ENCODE measurements around the gene HNF4A. TPM values are rescaled to one million over a fixed set of nuclear protein-coding genes. Genes with fewer than 3 reads are reported as not detected.

The HNF4A gene
- total RNA-seq, 3 donors from 2014 or later (not counting 1 experiment from before 2014, with no cell fraction given) = not detected

- Histone ChIP-seq H3K4me3 (ENCODE audit: low read length) (no peak overlapping the region), H3K27ac (ENCODE audit: low read length) (no peak overlapping the region), H3K36me3 (ENCODE audit: control insufficient read depth, insufficient read depth, low read length) (no peaks in the 10 kb centered on the region), H3K4me1 (ENCODE audit: control insufficient read depth, insufficient read depth, low read length) (no peaks in the 10 kb centered on the region), H3K9me3 (ENCODE audit: control insufficient read depth, insufficient read depth, low read length) (no peaks in the 10 kb centered on the region), H3K27me3 (ENCODE audit: control insufficient read depth, insufficient read depth, low read length) (no peaks in the 10 kb centered on the region)
- no peak for ATAC-seq
- H3K36me3 Mint-ChIP-seq = no peaks in the 10 kb centered on the region
- intact Hi-C loops (cut with micrococcal nuclease) = no loop called here
- H3K4me1 Mint-ChIP-seq = no peaks in the 10 kb centered on the region
- H3K4me3 Mint-ChIP-seq = no peak overlapping the region
- no peak overlapping the region for H3K27ac Mint-ChIP-seq
- H3K9me3 Mint-ChIP-seq = no peaks in the 10 kb centered on the region
- no peak for DNase-seq
- TF ChIP-seq CTCF (IDR thresholded peaks at IDR 0.05) = no peak
- H3K27me3 Mint-ChIP-seq (ENCODE audit: low read depth in 2 of 2) = peaks cover 11 to 17% of the 10 kb centered on the region in 2 donors
- 43% methylated on average over 15 of the region's 15 CpGs for WGBS (ENCODE audit: insufficient coverage)
Measured at GRCh38 chr20:44336086-44336485, 19.4 kb upstream of the HNF4A start.

GRCh38 chr20:44336725-44337380, 18.6 kb upstream of the HNF4A start, which contains the start of gene R3HDML:
TSS of gene R3HDML (plus strand) at chr20:44337043. CDS start at chr20:44337158, 115 bp downstream.
- no peaks in the 10 kb centered on the region for H3K9me3 Mint-ChIP-seq
- H3K4me3 Mint-ChIP-seq = no peak within 1 kb of the TSS
- no peak within 1 kb of the TSS for H3K27ac Mint-ChIP-seq
- peaks cover 5 to 15% of the 10 kb centered on the region in 2 donors for H3K27me3 Mint-ChIP-seq (ENCODE audit: low read depth in 2 of 2)
- ATAC-seq = no peak
- Histone ChIP-seq H3K27me3 (ENCODE audit: control insufficient read depth, insufficient read depth, low read length) (no peaks in the 10 kb centered on the region), H3K4me1 (ENCODE audit: control insufficient read depth, insufficient read depth, low read length) (no peaks in the 10 kb centered on the region), H3K4me3 (ENCODE audit: low read length) (no peak within 1 kb of the TSS), H3K36me3 (ENCODE audit: control insufficient read depth, insufficient read depth, low read length) (no peaks in the 10 kb centered on the region), H3K27ac (ENCODE audit: low read length) (no peak within 1 kb of the TSS), H3K9me3 (ENCODE audit: control insufficient read depth, insufficient read depth, low read length) (no peaks in the 10 kb centered on the region)
- no peak for TF ChIP-seq CTCF (IDR thresholded peaks at IDR 0.05)
- H3K4me1 Mint-ChIP-seq = no peaks in the 10 kb centered on the region
- intact Hi-C loops (cut with micrococcal nuclease) = no loop called here
- DNase-seq = no peak
- no peaks in the 10 kb centered on the region for H3K36me3 Mint-ChIP-seq
- WGBS (ENCODE audit: insufficient coverage) = 88% methylated on average over 16 of the region's 16 CpGs

- ATAC-seq (no peak), DNase-seq (no peak)
- H3K27ac ChIP-seq (ENCODE audit: low read length) = no peak overlapping the region
- Mint-ChIP-seq H3K4me1 (no peaks in the 10 kb centered on the region), H3K27me3 (ENCODE audit: low read depth in 2 of 2) (peaks cover 0 to 3% of the 10 kb centered on the region in 2 donors), H3K9me3 (no peaks in the 10 kb centered on the region), H3K36me3 (no peaks in the 10 kb centered on the region), H3K4me3 (no peak overlapping the region), H3K27ac (no peak overlapping the region)
- no peak overlapping the region for H3K4me3 ChIP-seq (ENCODE audit: low read length)
- WGBS (ENCODE audit: insufficient coverage) = 90% methylated on average over 4 of the region's 6 CpGs
- intact Hi-C loops (cut with micrococcal nuclease) = no loop called here
- no peaks in the 10 kb centered on the region for H3K9me3 ChIP-seq (ENCODE audit: control insufficient read depth, insufficient read depth, low read length)
- TF ChIP-seq CTCF (IDR thresholded peaks at IDR 0.05) = no peak
- no peaks in the 10 kb centered on the region for H3K27me3 ChIP-seq (ENCODE audit: control insufficient read depth, insufficient read depth, low read length)
- H3K36me3 ChIP-seq (ENCODE audit: control insufficient read depth, insufficient read depth, low read length) = no peaks in the 10 kb centered on the region
- H3K4me1 ChIP-seq (ENCODE audit: control insufficient read depth, insufficient read depth, low read length) = no peaks in the 10 kb centered on the region
Measured at GRCh38 chr20:44342248-44342647, 13.3 kb upstream of the HNF4A start.

GRCh38 chr20:44343162-44343675, 12.3 kb upstream of the HNF4A start:
- DNase-seq (no peak), ATAC-seq (no peak)
- no peak for TF ChIP-seq CTCF (IDR thresholded peaks at IDR 0.05)
- no peaks in the 10 kb centered on the region for H3K36me3 ChIP-seq (ENCODE audit: control insufficient read depth, insufficient read depth, low read length)
- H3K4me3 ChIP-seq (ENCODE audit: low read length) = no peak overlapping the region
- Mint-ChIP-seq H3K27ac (no peak overlapping the region), H3K36me3 (no peaks in the 10 kb centered on the region), H3K4me1 (no peaks in the 10 kb centered on the region), H3K9me3 (no peaks in the 10 kb centered on the region), H3K4me3 (no peak overlapping the region), H3K27me3 (ENCODE audit: low read depth in 2 of 2) (peaks cover 0 to 3% of the 10 kb centered on the region in 2 donors)
- no peak overlapping the region for H3K27ac ChIP-seq (ENCODE audit: low read length)
- no peaks in the 10 kb centered on the region for H3K4me1 ChIP-seq (ENCODE audit: control insufficient read depth, insufficient read depth, low read length)
- H3K9me3 ChIP-seq (ENCODE audit: control insufficient read depth, insufficient read depth, low read length) = no peaks in the 10 kb centered on the region
- H3K27me3 ChIP-seq (ENCODE audit: control insufficient read depth, insufficient read depth, low read length) = no peaks in the 10 kb centered on the region
- WGBS (ENCODE audit: insufficient coverage) = 89% methylated on average over 10 of the region's 12 CpGs
- intact Hi-C loops (cut with micrococcal nuclease) = no loop called here
